Daoy (cell line): ENCODE data around the gene BCAR1. TPM values are rescaled to one million over a fixed set of nuclear protein-coding genes. Genes with fewer than 3 reads are reported as not detected.

Source experiments
- DNase-seq: peaks from one replicate; pipeline ENCODE4 v3.0.0-alpha.2; 2015; ENCODE audit warnings: low read depth
- total RNA-seq: library from RNA; depleted of rRNA; stranded (reverse); fragments of >200 nt; shearing (Covaris generic); gene quantifications from 2 replicates; pipeline ENCODE4 v1.2.3, GENCODE V29; 2014; rRNA removed

BCAR1 gene
- total RNA-seq, 1 experiment from 2014 or later: 43.3 TPM

- DNase-seq: no peak
Observed at GRCh38 chr16:75204410-75204758, 47.0 kb downstream of the BCAR1 start.

- no peak for DNase-seq
Observed at GRCh38 chr16:75203667-75204409, 47.6 kb downstream of the BCAR1 start.

- DNase-seq: no peak
Observed at GRCh38 chr16:75203096-75203495, 48.3 kb downstream of the BCAR1 start.

- no peak for DNase-seq
Observed at GRCh38 chr16:75202069-75202590, 49.3 kb downstream of the BCAR1 start.

GRCh38 chr16:75198135-75198600, 53.3 kb downstream of the BCAR1 start:
- no peak for DNase-seq

GRCh38 chr16:75197522-75198134, 53.8 kb downstream of the BCAR1 start:
- no peak for DNase-seq

GRCh38 chr16:75196836-75197235, 54.6 kb downstream of the BCAR1 start:
- no peak for DNase-seq

GRCh38 chr16:75195811-75196790, 55.3 kb downstream of the BCAR1 start:
- no peak for DNase-seq

- no peak for DNase-seq
Observed at GRCh38 chr16:75193730-75194444, 57.5 kb downstream of the BCAR1 start.

GRCh38 chr16:75193265-75193650, 58.2 kb downstream of the BCAR1 start:
- DNase-seq: peak; percentile 17

GRCh38 chr16:75192606-75193264, 58.7 kb downstream of the BCAR1 start:
- DNase-seq: no peak

GRCh38 chr16:75189638-75190245, 61.7 kb downstream of the BCAR1 start:
- no peak for DNase-seq

- DNase-seq: no peak
Observed at GRCh38 chr16:75188832-75189477, 62.5 kb downstream of the BCAR1 start.

- DNase-seq: no peak
Observed at GRCh38 chr16:75181630-75182029, 69.8 kb downstream of the BCAR1 start.

- no peak for DNase-seq
Observed at GRCh38 chr16:75179208-75179607, 72.2 kb downstream of the BCAR1 start.

Other genes with a start within 250 kb of the BCAR1 start
- gene LDHD, start 134.8 kb downstream of the BCAR1 start, total RNA-seq: not detected in 2 replicates
- gene ZFP1, start 103.1 kb downstream of the BCAR1 start, total RNA-seq: 8.9 and 10.2 TPM in 2 replicates
- gene CTRB2, start 44.5 kb downstream of the BCAR1 start, total RNA-seq: not detected in 2 replicates
- gene CTRB1, start 32.6 kb downstream of the BCAR1 start, total RNA-seq: not detected in 2 replicates
- 40.6 and 41.9 TPM in 2 replicates for gene CFDP1, start 181.9 kb upstream of the BCAR1 start, total RNA-seq
- gene TMEM170A, start 213.1 kb upstream of the BCAR1 start, total RNA-seq: 13.1 and 29.1 TPM in 2 replicates
- 0.30 and 0.51 TPM in 2 replicates for gene CHST6, start 243.8 kb upstream of the BCAR1 start, total RNA-seq